ENCODE data around the gene MOK. TPM values are rescaled to one million over a fixed set of nuclear protein-coding genes. Genes with fewer than 3 reads are reported as not detected.
"Not testable (repeated sequence)": the region's sequence is repeated elsewhere in the genome, so short reads cannot be mapped to it uniquely, and the experiment has no call there.

MOK gene
- polyA plus RNA-seq, 2 donors, result 7.2 to 8.3 TPM

DNA sequence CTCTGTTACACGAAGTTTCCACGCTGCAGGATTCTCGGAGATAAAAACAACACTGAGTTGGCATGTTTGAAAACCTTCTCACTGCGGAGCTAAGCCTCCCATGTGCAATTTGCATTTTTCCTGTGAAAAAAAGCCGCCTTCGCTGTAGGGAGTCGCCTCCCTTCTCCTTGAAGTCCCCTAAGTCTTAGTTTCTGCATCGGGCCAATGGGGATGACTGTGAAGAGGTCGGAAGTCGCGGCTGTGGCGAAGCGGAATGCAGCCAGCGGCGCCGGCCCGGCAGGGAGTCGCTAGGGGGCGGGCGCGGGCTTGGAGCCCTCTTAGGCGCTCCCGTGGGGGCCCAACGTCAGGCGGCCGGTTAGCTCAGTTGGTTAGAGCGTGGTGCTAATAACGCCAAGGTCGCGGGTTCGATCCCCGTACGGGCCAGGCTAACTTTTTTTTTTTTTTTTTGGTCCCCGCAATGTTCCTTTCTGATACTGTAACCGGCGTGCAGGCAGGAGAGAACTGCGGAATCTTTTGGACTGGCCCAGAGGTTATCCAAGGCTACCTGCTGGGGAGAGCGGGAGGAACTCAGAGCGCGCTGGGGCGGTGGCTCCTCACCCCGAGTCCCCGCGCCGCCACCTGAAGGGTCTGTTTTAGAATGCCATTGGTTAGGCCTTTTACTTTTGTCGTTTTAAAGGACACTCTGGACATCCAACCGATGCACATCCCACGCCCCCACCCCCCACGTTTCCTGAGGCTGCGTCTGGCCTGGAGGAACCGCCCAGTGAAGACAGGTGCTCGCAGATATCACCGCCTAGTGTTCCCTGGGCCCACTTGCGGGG is 12.0 kb upstream of the MOK start:
- Histone ChIP-seq H3K36me3 (ENCODE audit: control insufficient read depth in 2 of 2, insufficient read depth in 2 of 2, low read length in 1 of 2) (no peaks in the 10 kb centered on the region), H3K4me1 (ENCODE audit: control insufficient read depth in 2 of 2, insufficient read depth in 2 of 2, low read length in 1 of 2) (peaks cover 3 to 9% of the 10 kb centered on the region in 2 donors), H3K27me3 (ENCODE audit: control insufficient read depth in 1 of 2, insufficient read depth in 2 of 2, low read length in 2 of 2) (no peaks in the 10 kb centered on the region), H3K4me3 (ENCODE audit: low read depth in 1 of 2, low read length in 2 of 2) (peak overlapping the region; percentile 51), H3K27ac (ENCODE audit: low read depth in 2 of 2, low read length in 1 of 2) (peak overlapping the region; percentile 83 to 94), H3K9me3 (ENCODE audit: control insufficient read depth in 2 of 2, insufficient read depth in 1 of 2, low read depth in 1 of 2, low read length in 1 of 2) (no peaks in the 10 kb centered on the region)
- WGBS, 2 donors, result 0 to 1% methylated on average over 50 to 54 of the region's 54 CpGs

DNA sequence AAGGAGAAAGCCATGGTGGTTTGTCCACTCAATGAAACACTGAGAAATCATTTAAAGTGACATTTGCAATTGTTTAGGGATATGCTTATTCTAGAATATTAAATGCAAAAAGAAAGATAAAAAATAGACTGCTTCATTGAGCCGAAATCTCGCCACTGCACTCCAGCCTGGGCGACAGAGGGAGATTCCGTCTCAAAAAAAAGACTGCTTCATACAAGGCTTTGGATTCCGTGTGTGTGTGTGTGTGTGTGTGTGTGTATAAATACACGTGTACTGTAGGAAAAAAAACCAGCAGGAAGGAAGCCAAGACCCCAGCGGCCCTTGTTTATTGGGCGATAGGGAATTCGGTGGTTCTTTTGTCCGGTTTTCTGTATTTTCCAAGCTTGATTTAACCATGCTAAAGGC is 11.4 kb upstream of the MOK start:
- Histone ChIP-seq H3K9me3 (ENCODE audit: control insufficient read depth in 2 of 2, insufficient read depth in 1 of 2, low read depth in 1 of 2, low read length in 1 of 2) (no peaks in the 10 kb centered on the region), H3K36me3 (ENCODE audit: control insufficient read depth in 2 of 2, insufficient read depth in 2 of 2, low read length in 1 of 2) (no peaks in the 10 kb centered on the region), H3K4me1 (ENCODE audit: control insufficient read depth in 2 of 2, insufficient read depth in 2 of 2, low read length in 1 of 2) (peaks cover 3 to 9% of the 10 kb centered on the region in 2 donors), H3K27ac (ENCODE audit: low read depth in 2 of 2, low read length in 1 of 2) (peak overlapping the region; percentile 50 to 57), H3K4me3 (ENCODE audit: low read depth in 1 of 2, low read length in 2 of 2) (peak overlapping the region; percentile 39 to 51), H3K27me3 (ENCODE audit: control insufficient read depth in 1 of 2, insufficient read depth in 2 of 2, low read length in 2 of 2) (no peaks in the 10 kb centered on the region)
- 1 to 3% methylated on average over 10 of the region's 10 CpGs for WGBS, 2 donors

DNA sequence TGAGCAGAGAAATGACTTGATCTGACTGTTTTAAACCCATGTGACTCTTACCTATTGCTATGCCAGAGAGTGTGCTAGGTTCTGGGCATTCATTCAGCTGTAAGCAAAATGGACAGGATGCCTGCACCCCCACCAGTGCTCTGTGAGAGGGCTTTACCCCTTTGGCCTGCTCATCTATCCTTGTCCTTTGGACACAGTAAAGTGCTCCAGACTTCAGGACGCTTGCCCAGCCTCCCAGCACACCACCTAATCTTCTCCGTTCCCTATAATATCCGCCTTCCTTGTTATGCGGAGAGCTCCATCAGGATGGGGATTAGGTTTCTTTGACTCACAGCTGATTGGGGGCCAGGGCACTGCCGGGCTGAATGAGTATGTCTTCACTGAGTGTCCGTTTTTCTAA is 10.2 kb upstream of the MOK start:
- 91 to 92% methylated on average over 6 of the region's 6 CpGs for WGBS, 2 donors
- no peak overlapping the region for H3K27ac ChIP-seq (ENCODE audit: low read depth in 2 of 2, low read length in 1 of 2)
- H3K4me1 ChIP-seq (ENCODE audit: control insufficient read depth in 2 of 2, insufficient read depth in 2 of 2, low read length in 1 of 2), result peaks cover 3 to 9% of the 10 kb centered on the region in 2 donors

DNA sequence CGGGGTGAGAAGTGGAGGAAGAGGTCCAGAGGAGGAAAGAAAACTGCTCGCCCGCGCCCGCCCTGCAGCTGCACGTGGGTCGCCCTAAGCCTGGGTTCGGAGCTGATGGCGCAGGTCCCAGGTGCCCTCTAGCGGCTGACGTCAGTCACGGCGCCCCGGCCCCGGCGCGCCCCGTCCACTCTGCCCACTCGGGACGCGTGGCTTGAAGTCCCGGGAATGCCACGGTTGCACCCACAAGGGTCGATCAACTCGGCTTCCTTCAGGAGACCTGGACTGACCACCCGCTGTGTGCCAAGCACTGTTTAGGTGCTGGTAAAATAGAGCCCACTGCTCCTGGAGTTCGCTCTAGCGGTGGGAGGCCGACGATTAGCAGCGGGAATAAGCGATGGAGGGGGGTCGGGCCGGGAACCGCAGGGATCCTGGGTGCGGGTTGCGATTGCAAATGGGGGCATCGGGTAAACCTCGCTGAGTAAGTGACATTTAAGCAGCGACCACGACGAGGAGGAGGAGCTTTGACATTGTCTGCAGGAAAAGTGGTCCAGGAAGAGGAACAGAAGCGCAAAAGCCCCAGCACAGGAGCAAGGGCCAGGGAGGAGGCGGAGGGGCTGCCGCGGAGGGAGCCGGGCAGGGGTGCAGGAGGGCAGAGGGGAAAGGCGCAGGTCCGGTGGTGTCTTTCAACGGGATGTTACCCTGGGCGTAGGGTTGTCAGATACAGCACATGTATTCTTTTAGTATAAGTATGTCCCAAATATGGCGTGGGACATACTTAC is 9.5 kb upstream of the MOK start:
- H3K27me3 ChIP-seq (ENCODE audit: control insufficient read depth in 1 of 2, insufficient read depth in 2 of 2, low read length in 2 of 2), result no peaks in the 10 kb centered on the region
- no peaks in the 10 kb centered on the region for H3K9me3 ChIP-seq (ENCODE audit: control insufficient read depth in 2 of 2, insufficient read depth in 1 of 2, low read depth in 1 of 2, low read length in 1 of 2)
- WGBS, 2 donors, result 7% methylated on average over 52 of the region's 52 CpGs
- no peaks in the 10 kb centered on the region for H3K36me3 ChIP-seq (ENCODE audit: control insufficient read depth in 2 of 2, insufficient read depth in 2 of 2, low read length in 1 of 2)
- peaks cover 3 to 9% of the 10 kb centered on the region in 2 donors for H3K4me1 ChIP-seq (ENCODE audit: control insufficient read depth in 2 of 2, insufficient read depth in 2 of 2, low read length in 1 of 2)
- H3K4me3 ChIP-seq (ENCODE audit: low read depth in 1 of 2, low read length in 2 of 2), result peak overlapping the region; percentile 42 to 53
- H3K27ac ChIP-seq (ENCODE audit: low read depth in 2 of 2, low read length in 1 of 2), result no peak overlapping the region

More for the DNA sequence above, 10.2 kb upstream of the MOK start:
- no peaks in the 10 kb centered on the region for H3K27me3 ChIP-seq (ENCODE audit: control insufficient read depth in 1 of 2, insufficient read depth in 2 of 2, low read length in 2 of 2)
- no peaks in the 10 kb centered on the region for H3K9me3 ChIP-seq (ENCODE audit: control insufficient read depth in 2 of 2, insufficient read depth in 1 of 2, low read depth in 1 of 2, low read length in 1 of 2)
- no peaks in the 10 kb centered on the region for H3K36me3 ChIP-seq (ENCODE audit: control insufficient read depth in 2 of 2, insufficient read depth in 2 of 2, low read length in 1 of 2)
- no peak overlapping the region for H3K4me3 ChIP-seq (ENCODE audit: low read depth in 1 of 2, low read length in 2 of 2)

DNA sequence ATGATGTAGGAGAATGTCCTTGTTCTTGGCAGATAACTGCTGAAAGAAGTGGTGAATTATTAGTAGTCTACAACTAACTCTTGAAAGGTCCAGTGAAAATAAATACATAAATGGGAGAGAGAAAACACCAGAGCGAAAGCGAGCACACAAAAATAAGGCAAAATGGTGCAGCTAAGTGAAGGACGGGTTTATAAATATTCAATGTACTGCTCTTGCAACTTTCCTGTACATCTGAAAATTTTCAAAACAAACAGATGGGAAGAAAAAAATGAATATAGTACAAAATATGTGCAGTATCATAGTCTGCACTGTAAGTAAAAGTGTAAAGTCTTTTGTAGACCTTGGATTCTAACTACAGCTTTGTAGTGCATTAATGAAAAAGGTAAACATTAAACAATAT is 1.3 kb downstream of the MOK start:
- WGBS, 2 donors, result 87 to 95% methylated on average over 3 of the region's 3 CpGs
- H3K27me3 ChIP-seq (ENCODE audit: control insufficient read depth in 1 of 2, insufficient read depth in 2 of 2, low read length in 2 of 2), result no peaks in the 10 kb centered on the region
- H3K4me3 ChIP-seq (ENCODE audit: low read depth in 1 of 2, low read length in 2 of 2), result no peak overlapping the region
- no peaks in the 10 kb centered on the region for H3K4me1 ChIP-seq (ENCODE audit: control insufficient read depth in 2 of 2, insufficient read depth in 2 of 2, low read length in 1 of 2)
- no peak overlapping the region for H3K27ac ChIP-seq (ENCODE audit: low read depth in 2 of 2, low read length in 1 of 2)
- H3K36me3 ChIP-seq (ENCODE audit: control insufficient read depth in 2 of 2, insufficient read depth in 2 of 2, low read length in 1 of 2), result no peaks in the 10 kb centered on the region
- H3K9me3 ChIP-seq (ENCODE audit: control insufficient read depth in 2 of 2, insufficient read depth in 1 of 2, low read depth in 1 of 2, low read length in 1 of 2), result no peaks in the 10 kb centered on the region

DNA sequence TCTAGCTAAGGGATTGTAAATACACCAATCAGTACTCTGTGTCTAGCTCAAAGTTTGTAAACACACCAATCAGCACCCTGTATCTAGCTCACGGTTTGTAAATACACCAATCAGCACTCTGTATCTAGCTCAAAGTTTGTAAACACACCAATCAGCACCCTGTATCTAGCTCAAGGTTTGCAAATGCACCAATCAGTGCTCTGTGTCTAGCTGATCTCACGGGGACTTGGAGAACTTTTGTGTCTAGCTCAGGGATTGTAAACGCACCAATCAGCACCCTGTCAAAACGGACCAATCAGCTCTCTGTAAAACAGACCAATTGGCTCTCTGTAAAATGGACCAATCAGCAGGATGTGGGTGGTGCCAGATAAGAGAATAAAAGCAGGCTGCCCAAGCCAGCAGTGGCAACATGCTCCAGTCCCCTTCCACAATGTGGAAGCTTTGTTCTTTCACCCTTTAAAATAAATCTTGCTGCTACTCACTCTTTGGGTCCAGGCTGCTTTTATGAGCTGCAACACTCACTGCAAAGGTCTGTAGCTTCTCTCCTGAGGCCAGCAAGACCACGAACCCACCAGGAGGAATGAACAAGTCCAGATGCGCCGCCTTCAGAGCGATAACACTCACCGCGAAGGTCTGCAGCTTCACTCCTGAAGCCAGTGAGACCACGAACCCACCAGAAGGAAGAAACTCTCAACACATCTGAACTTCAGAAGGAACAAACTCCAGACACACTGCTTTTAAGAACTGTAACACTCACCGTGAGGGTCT is 6.5 kb downstream of the MOK start:
- H3K9me3 ChIP-seq (ENCODE audit: control insufficient read depth in 2 of 2, insufficient read depth in 1 of 2, low read depth in 1 of 2, low read length in 1 of 2); H3K27me3 ChIP-seq (ENCODE audit: control insufficient read depth in 1 of 2, insufficient read depth in 2 of 2, low read length in 2 of 2); H3K36me3 ChIP-seq (ENCODE audit: control insufficient read depth in 2 of 2, insufficient read depth in 2 of 2, low read length in 1 of 2); H3K27ac ChIP-seq (ENCODE audit: low read depth in 2 of 2, low read length in 1 of 2); H3K4me3 ChIP-seq (ENCODE audit: low read depth in 1 of 2, low read length in 2 of 2); H3K4me1 ChIP-seq (ENCODE audit: control insufficient read depth in 2 of 2, insufficient read depth in 2 of 2, low read length in 1 of 2): not testable (repeated sequence)
- WGBS, 2 donors, result 85 to 90% methylated on average over 12 of the region's 12 CpGs

DNA sequence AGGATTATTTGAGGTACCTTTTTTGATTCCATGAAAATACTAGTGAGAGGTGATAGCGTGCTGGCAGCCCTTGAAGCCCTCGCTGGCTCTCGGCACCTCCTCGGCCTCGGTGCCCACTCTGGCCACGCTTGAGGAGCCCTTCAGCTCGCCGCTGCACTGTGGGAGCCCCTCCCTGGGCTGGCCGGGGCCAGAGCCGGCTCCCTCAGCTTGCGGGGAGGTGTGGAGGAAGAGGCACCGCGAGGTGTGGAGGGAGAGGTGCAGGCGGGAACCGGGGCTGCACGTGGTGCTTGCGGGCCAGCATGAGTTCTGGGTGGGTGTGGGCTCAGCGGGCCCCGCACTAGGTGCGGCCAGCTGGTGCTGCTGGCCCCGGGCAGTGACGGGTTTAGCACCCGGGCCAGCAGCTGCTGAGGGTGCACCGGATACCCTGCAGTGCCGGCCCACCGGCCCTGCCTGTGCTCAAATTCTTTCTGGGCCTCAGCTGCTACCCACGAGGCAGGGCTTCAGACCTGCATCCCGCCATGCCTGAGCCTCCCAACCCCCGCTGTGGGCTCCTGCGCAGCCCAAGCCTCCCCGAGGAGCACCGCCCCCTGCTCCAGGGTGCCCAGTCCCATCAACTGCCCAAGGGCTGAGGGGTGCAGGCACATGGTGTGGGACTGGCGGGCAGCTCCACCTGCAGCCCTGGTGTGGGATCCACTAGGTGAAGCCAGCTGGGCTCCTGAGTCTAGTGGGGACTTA is 7.4 kb downstream of the MOK start:
- Histone ChIP-seq H3K27ac (ENCODE audit: low read depth in 2 of 2, low read length in 1 of 2) (no peak overlapping the region), H3K4me1 (ENCODE audit: control insufficient read depth in 2 of 2, insufficient read depth in 2 of 2, low read length in 1 of 2) (no peaks in the 10 kb centered on the region), H3K27me3 (ENCODE audit: control insufficient read depth in 1 of 2, insufficient read depth in 2 of 2, low read length in 2 of 2) (no peaks in the 10 kb centered on the region), H3K9me3 (ENCODE audit: control insufficient read depth in 2 of 2, insufficient read depth in 1 of 2, low read depth in 1 of 2, low read length in 1 of 2) (no peaks in the 10 kb centered on the region), H3K4me3 (ENCODE audit: low read depth in 1 of 2, low read length in 2 of 2) (no peak overlapping the region), H3K36me3 (ENCODE audit: control insufficient read depth in 2 of 2, insufficient read depth in 2 of 2, low read length in 1 of 2) (no peaks in the 10 kb centered on the region)
- 96% methylated on average over 30 to 33 of the region's 33 CpGs for WGBS, 2 donors

DNA sequence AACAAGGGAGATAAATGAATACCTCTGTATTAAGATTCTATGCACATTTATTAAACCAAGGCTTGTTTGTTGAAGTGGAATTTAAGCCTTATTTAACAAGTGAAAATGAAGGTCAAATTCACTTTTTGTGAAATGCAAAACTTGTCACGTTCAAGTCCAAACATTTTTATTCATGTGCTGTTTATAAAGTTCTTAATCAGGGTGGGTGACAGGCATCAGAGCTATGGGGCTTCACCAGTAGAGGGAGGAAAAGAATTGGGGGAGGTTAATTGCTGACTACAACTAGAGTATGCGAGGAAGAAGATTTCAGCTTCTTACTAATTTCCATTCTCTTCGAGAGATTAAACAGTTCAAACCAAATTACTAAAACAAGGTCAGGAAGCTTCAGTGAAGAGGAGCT is 9.7 kb downstream of the MOK start:
- no peaks in the 10 kb centered on the region for H3K27me3 ChIP-seq (ENCODE audit: control insufficient read depth in 1 of 2, insufficient read depth in 2 of 2, low read length in 2 of 2)
- no peak overlapping the region for H3K27ac ChIP-seq (ENCODE audit: low read depth in 2 of 2, low read length in 1 of 2)
- H3K9me3 ChIP-seq (ENCODE audit: control insufficient read depth in 2 of 2, insufficient read depth in 1 of 2, low read depth in 1 of 2, low read length in 1 of 2), result no peaks in the 10 kb centered on the region
- H3K4me3 ChIP-seq (ENCODE audit: low read depth in 1 of 2, low read length in 2 of 2), result no peak overlapping the region
- H3K36me3 ChIP-seq (ENCODE audit: control insufficient read depth in 2 of 2, insufficient read depth in 2 of 2, low read length in 1 of 2), result no peaks in the 10 kb centered on the region
- WGBS, 2 donors, result 57 to 60% methylated on average over 3 of the region's 3 CpGs
- no peaks in the 10 kb centered on the region for H3K4me1 ChIP-seq (ENCODE audit: control insufficient read depth in 2 of 2, insufficient read depth in 2 of 2, low read length in 1 of 2)

DNA sequence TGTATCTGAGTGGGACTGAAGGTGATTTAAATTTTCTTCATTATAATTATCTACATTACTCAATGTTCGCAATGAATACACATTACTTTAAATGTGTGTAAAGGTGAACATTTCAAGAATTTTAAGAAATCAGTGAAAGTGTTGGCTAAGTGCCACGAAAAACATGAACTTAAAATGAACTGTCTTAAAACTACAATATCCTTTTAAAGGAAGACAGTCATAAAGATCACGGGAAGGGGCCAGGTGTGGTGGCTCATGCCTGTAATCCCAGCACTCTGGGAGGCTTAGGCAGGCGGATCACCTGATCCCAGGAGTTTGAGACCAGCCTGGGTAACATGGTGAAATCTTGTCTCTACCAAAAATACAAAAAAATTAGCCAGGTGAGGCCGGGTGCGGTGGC is 11.2 kb downstream of the MOK start:
- H3K27ac ChIP-seq (ENCODE audit: low read depth in 2 of 2, low read length in 1 of 2), result no peak overlapping the region
- H3K9me3 ChIP-seq (ENCODE audit: control insufficient read depth in 2 of 2, insufficient read depth in 1 of 2, low read depth in 1 of 2, low read length in 1 of 2), result no peaks in the 10 kb centered on the region
- no peaks in the 10 kb centered on the region for H3K36me3 ChIP-seq (ENCODE audit: control insufficient read depth in 2 of 2, insufficient read depth in 2 of 2, low read length in 1 of 2)
- H3K4me3 ChIP-seq (ENCODE audit: low read depth in 1 of 2, low read length in 2 of 2), result no peak overlapping the region
- no peaks in the 10 kb centered on the region for H3K27me3 ChIP-seq (ENCODE audit: control insufficient read depth in 1 of 2, insufficient read depth in 2 of 2, low read length in 2 of 2)
- 75 to 77% methylated on average over 6 of the region's 6 CpGs for WGBS, 2 donors
- no peaks in the 10 kb centered on the region for H3K4me1 ChIP-seq (ENCODE audit: control insufficient read depth in 2 of 2, insufficient read depth in 2 of 2, low read length in 1 of 2)
